Immature natural killer cell (primary cell): ENCODE results near the gene XIRP2. TPM values are rescaled to one million over a fixed set of nuclear protein-coding genes. Genes with fewer than 3 reads are reported as not detected.

Source experiments
- DNase-seq, 3 donors: peaks; one replicate each; pipeline ENCODE4 v3.0.0; 2022; ENCODE audit warnings: mixed read lengths in 1 of 3
- H3K27ac Mint-ChIP-seq, 6 donors: one replicate each; pipeline ENCODE4 v1.8.0; 2020; ENCODE audit warnings: mixed read lengths in 6 of 6, mild to moderate bottlenecking in 5 of 6, inconsistent platforms in 4 of 6, moderate library complexity in 3 of 6
- H3K27me3 Mint-ChIP-seq, 3 donors: one replicate each; pipeline ENCODE4 v1.8.0; 2020 to 2021; ENCODE audit warnings: low read depth in 3 of 3, mild to moderate bottlenecking in 3 of 3, mixed read lengths in 3 of 3, moderate library complexity in 3 of 3, inconsistent platforms in 1 of 3
- H3K36me3 Mint-ChIP-seq, 3 donors: one replicate each; pipeline ENCODE4 v1.8.0; 2020; ENCODE audit warnings: mixed read lengths in 3 of 3, inconsistent platforms in 2 of 3, mild to moderate bottlenecking in 2 of 3
- H3K4me1 Mint-ChIP-seq, 2 donors: one replicate each; pipeline ENCODE4 v1.8.0; 2020; ENCODE audit warnings: inconsistent platforms in 2 of 2, mild to moderate bottlenecking in 2 of 2, mixed read lengths in 2 of 2, moderate library complexity in 1 of 2
- H3K4me3 Mint-ChIP-seq, 5 donors: one replicate each; pipeline ENCODE4 v1.8.0; 2020; ENCODE audit warnings: mild to moderate bottlenecking in 5 of 5, mixed read lengths in 5 of 5, inconsistent platforms in 3 of 5, moderate library complexity in 3 of 5
- H3K9me3 Mint-ChIP-seq, 6 donors: one replicate each; pipeline ENCODE4 v1.8.0; 2020; ENCODE audit warnings: mild to moderate bottlenecking in 6 of 6, mixed read lengths in 6 of 6, inconsistent platforms in 4 of 6, moderate library complexity in 3 of 6
- polyA plus RNA-seq, 3 donors: library from polyadenylated mRNA; unstranded; fragments of 300-500 nt; fragmentation: Illumina TruSeq; gene quantifications; one replicate each; pipeline ENCODE4 v1.2.3, GENCODE V29; 2021

Gene XIRP2
- polyA plus RNA-seq, 3 donors from 2014 or later: 0.08 TPM; not detected in 2

DNA sequence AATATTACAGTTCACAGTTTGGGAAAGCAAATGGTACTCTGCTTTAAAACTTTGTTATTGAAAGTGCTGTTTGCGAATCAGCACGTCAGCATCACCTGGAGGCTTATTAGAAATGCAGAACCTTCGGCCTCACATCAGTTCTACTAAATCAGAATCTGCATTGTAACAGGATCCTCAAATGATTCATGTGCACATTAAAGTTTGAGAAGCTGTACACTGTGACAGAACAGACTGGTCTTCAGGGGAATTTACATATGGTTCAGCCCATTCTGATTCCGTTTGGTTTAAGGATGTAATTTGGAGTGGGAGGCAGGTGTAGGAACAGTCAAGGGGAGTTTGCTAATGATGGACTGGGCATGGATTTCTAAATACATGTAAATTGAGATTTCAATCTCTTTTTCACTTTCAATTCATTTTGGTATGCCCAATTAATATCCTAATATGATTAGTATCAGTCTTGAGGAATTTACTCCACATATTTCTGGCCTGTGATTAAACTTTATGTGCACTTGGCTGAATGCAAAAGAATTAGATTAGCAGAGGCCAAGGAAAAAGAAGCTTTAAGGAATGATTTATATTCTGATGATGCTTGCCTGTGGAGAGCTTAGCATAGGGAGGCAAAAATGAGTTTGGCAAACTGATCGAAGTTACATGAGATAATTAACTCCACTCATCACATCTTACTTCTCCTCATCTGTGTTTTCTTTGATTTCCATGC lies 248.8 kb downstream of the XIRP2 start:
- no peak for DNase-seq
- Mint-ChIP-seq H3K36me3 (peaks cover 0 to 4% (median 0%) of the 10 kb centered on the region in 3 donors), H3K9me3 (peaks cover 1 to 11% (median 4%) of the 10 kb centered on the region in 6 donors), H3K27me3 (peaks cover 0 to 2% (median 0%) of the 10 kb centered on the region in 3 donors), H3K4me1 (no peaks in the 10 kb centered on the region), H3K27ac (no peak overlapping the region), H3K4me3 (no peak overlapping the region)

DNA sequence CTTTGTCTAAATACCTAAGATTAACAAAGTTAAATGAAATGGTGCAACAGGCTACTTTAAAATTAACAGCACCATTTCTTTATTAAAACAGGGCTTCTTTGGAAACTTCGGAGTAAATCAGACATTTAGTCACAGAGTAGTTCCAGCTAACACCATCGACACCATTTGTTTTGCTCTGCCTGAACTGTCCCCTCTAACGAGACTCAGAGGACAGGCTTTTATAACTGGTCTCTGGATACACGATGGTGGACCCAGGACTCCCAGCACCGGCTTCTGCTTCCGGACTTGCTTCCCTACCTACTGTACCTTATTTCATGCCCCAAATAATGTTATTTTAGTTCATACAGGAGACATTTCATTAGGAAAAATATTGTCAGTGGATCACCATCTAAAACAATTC lies 252.1 kb downstream of the XIRP2 start:
- no peak overlapping the region for H3K4me3 Mint-ChIP-seq
- H3K27me3 Mint-ChIP-seq: peaks cover 0 to 3% (median 2%) of the 10 kb centered on the region in 3 donors
- no peak overlapping the region for H3K27ac Mint-ChIP-seq
- no peaks in the 10 kb centered on the region for H3K4me1 Mint-ChIP-seq
- peaks cover 2 to 11% (median 3%) of the 10 kb centered on the region in 6 donors for H3K9me3 Mint-ChIP-seq
- peaks cover 0 to 4% (median 0%) of the 10 kb centered on the region in 3 donors for H3K36me3 Mint-ChIP-seq
- DNase-seq: no peak

DNA sequence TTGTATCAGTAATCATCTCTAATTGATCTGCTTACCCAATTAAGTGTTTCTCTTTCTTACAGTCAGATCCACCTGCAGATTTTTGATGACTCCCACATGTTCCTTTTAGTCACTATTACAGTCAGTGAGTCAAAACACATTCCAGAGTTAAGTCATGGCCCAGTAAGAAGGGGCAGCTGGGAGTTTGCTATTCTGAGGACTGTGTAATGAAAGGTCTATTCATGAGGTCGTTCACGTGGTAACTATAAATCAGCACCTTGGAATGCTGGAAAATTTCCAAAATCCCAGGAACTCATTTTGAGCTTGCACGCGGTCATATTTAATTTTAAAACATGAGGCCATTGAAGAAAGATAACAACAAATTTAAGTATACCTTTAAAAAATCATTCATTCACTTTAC lies 252.5 kb downstream of the XIRP2 start:
- Mint-ChIP-seq H3K27me3 (peaks cover 0 to 3% (median 2%) of the 10 kb centered on the region in 3 donors), H3K4me3 (no peak overlapping the region), H3K36me3 (peaks cover 0 to 4% (median 0%) of the 10 kb centered on the region in 3 donors), H3K9me3 (peaks cover 1 to 11% (median 5%) of the 10 kb centered on the region in 6 donors), H3K27ac (no peak overlapping the region), H3K4me1 (no peaks in the 10 kb centered on the region)
- DNase-seq: no peak

DNA sequence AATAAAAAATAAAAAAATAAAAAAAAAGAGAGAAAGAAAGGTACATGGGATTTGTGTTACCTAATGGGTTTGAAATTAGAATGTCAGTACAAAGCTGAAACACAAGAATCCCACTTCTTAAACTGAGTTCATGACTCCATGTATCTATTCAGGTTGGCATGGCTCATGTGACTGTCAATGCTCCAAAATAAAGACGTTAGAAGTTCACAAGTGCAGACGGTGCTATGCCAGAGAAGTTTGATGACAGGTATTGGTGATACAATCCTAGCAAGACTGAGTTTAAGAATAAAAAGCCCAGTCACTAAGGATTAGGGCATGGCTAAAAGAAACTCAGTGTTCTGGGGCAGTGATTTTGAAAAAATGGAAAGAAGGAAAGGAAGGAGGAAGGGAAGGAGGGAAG lies 254.3 kb downstream of the XIRP2 start:
- Mint-ChIP-seq H3K4me3 (no peak overlapping the region), H3K27me3 (peaks cover 0 to 3% (median 0%) of the 10 kb centered on the region in 3 donors), H3K27ac (no peak overlapping the region), H3K4me1 (no peaks in the 10 kb centered on the region), H3K9me3 (peaks cover 0 to 11% (median 5%) of the 10 kb centered on the region in 6 donors), H3K36me3 (peaks cover 0 to 4% (median 0%) of the 10 kb centered on the region in 3 donors)
- DNase-seq: no peak

DNA sequence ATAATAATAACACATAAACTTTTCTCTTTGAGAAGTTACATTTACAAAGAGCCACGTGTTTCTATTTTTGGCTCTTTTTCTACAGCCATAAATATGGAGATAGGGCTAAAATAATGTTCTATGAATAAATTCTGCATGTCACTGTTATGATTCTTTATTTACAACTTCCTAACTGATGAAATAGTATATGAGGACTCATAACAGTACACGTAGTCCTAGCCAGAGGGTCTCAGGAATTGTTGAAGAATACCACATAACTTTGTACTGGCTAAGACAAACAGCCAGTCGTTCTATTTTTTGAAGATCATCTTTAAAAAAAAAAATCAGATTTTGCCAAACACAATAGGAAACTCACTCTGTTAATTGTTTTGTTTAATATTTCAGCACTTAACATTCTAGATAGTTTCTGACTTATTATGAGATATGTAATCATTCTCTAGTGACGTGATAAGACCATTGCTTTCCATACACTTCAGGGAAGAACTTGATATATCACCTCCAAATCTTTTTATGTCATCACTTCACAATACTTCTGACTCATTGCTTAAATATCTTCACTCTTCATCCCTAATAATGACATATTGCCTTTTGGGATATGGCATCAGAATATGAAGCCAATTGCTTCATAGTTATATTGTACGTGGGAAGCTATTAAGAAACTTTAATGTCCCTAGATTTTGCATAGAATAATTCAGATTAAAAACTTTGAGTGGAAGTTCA lies 256.1 kb downstream of the XIRP2 start:
- peaks cover 0 to 3% (median 0%) of the 10 kb centered on the region in 3 donors for H3K27me3 Mint-ChIP-seq
- no peak overlapping the region for H3K27ac Mint-ChIP-seq
- H3K4me1 Mint-ChIP-seq: no peaks in the 10 kb centered on the region

DNA sequence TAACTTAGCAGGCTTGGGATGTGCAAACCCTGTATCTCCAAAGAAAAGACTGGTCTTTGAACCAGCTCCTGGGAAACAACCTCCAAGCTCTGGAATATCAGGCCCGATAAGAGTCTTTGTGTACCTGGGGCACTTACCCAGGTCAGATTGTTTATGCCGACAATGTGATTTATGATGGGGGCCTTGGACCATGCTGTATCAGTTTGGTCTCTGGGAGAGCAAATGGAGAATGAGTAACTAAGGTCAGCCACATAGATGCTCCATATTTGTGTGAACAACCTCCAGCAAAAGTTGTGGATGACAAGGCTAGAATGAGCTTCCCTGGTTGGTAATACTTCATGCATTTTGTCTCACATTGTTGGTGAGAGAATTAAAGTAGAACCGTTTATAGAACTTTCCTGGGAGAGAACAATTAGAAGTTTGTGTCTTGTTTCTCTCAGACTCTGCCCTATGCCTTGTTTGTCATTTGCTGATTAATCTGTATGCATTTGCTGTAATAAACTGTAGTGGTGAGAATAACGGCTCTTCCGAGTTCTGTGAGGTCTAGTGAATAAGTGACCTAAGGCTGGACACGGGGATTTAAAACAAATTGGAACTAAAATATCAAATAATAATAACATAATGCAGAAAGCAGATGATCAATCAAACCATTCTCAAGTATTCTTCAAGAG lies 259.1 kb downstream of the XIRP2 start:
- no peaks in the 10 kb centered on the region for H3K4me1 Mint-ChIP-seq
- H3K36me3 Mint-ChIP-seq: no peaks in the 10 kb centered on the region
- H3K27me3 Mint-ChIP-seq: peaks cover 0 to 3% (median 0%) of the 10 kb centered on the region in 3 donors
- no peak overlapping the region for H3K27ac Mint-ChIP-seq
- no peak for DNase-seq
- no peak overlapping the region for H3K4me3 Mint-ChIP-seq
- H3K9me3 Mint-ChIP-seq: peaks cover 0 to 5% (median 2%) of the 10 kb centered on the region in 6 donors

More for the DNA sequence above, 256.1 kb downstream of the XIRP2 start:
- no peak for DNase-seq
- Mint-ChIP-seq H3K4me3 (no peak overlapping the region), H3K9me3 (peaks cover 0 to 11% (median 5%) of the 10 kb centered on the region in 6 donors), H3K36me3 (peaks cover 0 to 4% (median 0%) of the 10 kb centered on the region in 3 donors)

DNA sequence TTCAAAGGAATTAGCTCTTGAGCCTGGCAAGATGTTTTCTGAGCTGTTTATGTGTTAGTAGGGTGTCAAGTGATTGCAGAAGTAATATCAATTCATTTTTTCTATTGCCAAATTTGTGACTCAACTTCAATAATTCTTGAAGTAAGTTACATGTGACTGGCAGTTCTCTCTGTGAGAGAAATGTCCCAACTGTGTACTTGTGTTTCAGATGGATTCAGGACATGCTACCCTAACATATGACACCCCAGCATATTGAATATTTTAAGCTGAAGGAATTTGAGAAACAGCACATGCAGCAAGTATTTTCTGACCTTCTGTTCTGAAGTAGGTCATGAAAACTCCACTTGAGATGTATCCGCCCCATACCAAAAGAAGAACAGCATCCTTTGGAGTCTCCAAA lies 263.6 kb downstream of the XIRP2 start:
- H3K36me3 Mint-ChIP-seq: no peaks in the 10 kb centered on the region
- no peaks in the 10 kb centered on the region for H3K4me1 Mint-ChIP-seq
- H3K4me3 Mint-ChIP-seq: no peak overlapping the region
- peaks cover 0 to 4% (median 0%) of the 10 kb centered on the region in 6 donors for H3K9me3 Mint-ChIP-seq
- no peak overlapping the region for H3K27ac Mint-ChIP-seq
- no peaks in the 10 kb centered on the region for H3K27me3 Mint-ChIP-seq
- DNase-seq: no peak

DNA sequence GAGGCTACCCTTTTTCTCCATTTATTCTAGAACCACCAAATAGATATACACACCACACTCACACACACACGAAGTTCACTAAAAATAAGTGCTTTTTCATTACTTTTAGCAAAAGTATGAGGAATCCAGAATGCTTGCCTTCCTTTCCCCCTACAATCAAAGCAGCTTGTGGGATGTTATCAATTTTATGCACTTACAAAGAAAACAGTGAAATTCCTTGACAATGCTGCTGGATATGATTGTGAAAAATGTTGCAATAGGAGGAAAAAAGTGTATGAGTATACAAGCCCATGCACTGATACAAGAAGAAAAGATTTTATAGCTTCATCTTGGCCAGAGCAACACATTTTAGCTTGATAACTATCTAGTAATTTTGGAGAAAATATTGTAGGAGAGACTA lies 269.2 kb downstream of the XIRP2 start:
- Mint-ChIP-seq H3K27me3 (peaks cover 0 to 1% (median 0%) of the 10 kb centered on the region in 3 donors), H3K4me3 (no peak overlapping the region), H3K4me1 (no peaks in the 10 kb centered on the region), H3K36me3 (peaks cover 0 to 4% (median 0%) of the 10 kb centered on the region in 3 donors), H3K27ac (no peak overlapping the region), H3K9me3 (peaks cover under 1 to 18% (median 7%) of the 10 kb centered on the region in 6 donors)
- DNase-seq: no peak

DNA sequence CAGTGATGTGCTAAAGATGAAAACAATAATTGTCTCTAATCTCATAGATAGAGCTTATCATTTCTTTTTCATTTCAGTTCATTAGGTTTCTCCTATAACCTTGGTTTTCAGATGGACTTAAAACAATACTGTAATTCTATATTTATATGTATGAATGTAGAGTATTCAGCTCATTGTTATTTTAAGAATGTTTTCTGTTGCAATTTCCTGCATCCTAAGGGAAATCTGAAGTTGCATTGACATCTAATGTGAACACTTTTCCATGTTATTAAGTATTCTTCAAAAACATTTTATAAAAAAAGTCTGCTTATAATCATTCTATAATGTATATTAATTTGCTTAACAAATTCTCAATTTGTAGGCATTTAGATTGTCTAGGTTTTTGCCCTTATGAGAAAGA lies 288.9 kb downstream of the XIRP2 start:
- no peak for DNase-seq
- Mint-ChIP-seq H3K27ac (no peak overlapping the region), H3K9me3 (peaks cover 9 to 45% (median 24%) of the 10 kb centered on the region in 6 donors), H3K4me1 (no peaks in the 10 kb centered on the region), H3K36me3 (no peaks in the 10 kb centered on the region), H3K27me3 (peaks cover 0 to 2% (median 0%) of the 10 kb centered on the region in 3 donors), H3K4me3 (no peak overlapping the region)

DNA sequence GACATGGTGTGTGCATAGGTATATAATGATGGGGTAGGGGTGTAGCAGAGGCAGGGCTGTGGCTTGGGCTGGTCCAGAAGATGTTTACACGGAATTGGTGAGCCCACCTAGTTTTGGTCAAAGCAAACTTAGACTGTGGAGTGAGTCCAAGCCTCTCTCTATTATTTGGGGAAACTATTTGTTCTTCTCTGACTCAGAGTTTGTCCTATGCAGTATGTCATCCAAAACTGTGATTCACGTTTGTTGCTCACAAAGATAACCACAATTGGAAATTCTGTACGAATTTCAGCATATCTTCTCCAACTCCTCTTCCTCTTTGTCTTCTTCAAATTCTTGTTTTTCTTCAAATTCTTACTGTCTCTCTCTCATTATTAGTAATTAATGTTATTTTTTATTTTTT lies 292.9 kb downstream of the XIRP2 start:
- DNase-seq: no peak
- H3K4me1 Mint-ChIP-seq: no peaks in the 10 kb centered on the region
- H3K27me3 Mint-ChIP-seq: no peaks in the 10 kb centered on the region
- H3K36me3 Mint-ChIP-seq: no peaks in the 10 kb centered on the region
- H3K4me3 Mint-ChIP-seq: no peak overlapping the region
- no peak overlapping the region for H3K27ac Mint-ChIP-seq
- peaks cover 5 to 20% (median 14%) of the 10 kb centered on the region in 6 donors for H3K9me3 Mint-ChIP-seq

DNA sequence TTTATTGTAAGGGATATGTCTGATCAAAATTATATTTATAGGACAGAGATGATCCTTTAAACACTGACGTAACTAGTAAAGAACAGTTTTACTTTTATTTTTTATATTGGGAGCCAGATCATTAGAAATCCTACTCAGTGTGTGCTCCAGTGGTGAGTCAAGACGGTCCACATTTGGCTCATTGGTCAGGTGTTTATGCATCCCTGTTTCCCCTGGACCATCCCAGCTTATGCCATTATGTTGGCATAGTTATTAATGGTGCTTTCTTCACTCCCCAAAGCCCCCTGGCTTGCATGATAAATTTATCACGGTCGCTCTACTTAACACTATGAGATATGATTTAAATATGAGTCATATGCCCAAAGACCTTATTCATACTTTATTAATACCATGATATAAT lies 293.4 kb downstream of the XIRP2 start:
- no peak for DNase-seq
- H3K27ac Mint-ChIP-seq: no peak overlapping the region
- no peaks in the 10 kb centered on the region for H3K36me3 Mint-ChIP-seq
- no peaks in the 10 kb centered on the region for H3K4me1 Mint-ChIP-seq
- no peak overlapping the region for H3K4me3 Mint-ChIP-seq
- H3K9me3 Mint-ChIP-seq: peaks cover 3 to 15% (median 10%) of the 10 kb centered on the region in 6 donors
- H3K27me3 Mint-ChIP-seq: no peaks in the 10 kb centered on the region

DNA sequence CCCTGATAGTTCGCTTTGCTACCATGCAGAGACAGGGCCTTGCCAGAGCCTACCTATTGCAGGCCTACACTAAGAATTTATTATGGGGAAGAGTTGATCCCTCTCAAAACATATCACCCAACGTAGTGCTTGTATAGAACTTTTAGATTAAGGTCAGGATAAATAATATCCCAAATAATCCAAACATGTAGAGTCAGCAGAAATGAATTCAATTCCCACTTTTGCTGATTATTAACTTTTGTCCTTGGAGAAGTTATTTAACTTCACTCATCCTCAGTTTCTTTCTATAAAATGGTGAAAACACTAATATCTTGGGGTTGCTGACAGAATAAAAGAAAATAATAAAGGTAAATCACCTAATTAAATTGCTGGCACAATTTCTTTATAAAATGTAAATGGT lies 294.1 kb downstream of the XIRP2 start:
- no peaks in the 10 kb centered on the region for H3K36me3 Mint-ChIP-seq
- H3K27me3 Mint-ChIP-seq: no peaks in the 10 kb centered on the region
- peaks cover 2 to 13% (median 9%) of the 10 kb centered on the region in 6 donors for H3K9me3 Mint-ChIP-seq
- no peak for DNase-seq
- H3K27ac Mint-ChIP-seq: no peak overlapping the region
- no peak overlapping the region for H3K4me3 Mint-ChIP-seq
- H3K4me1 Mint-ChIP-seq: no peaks in the 10 kb centered on the region

DNA sequence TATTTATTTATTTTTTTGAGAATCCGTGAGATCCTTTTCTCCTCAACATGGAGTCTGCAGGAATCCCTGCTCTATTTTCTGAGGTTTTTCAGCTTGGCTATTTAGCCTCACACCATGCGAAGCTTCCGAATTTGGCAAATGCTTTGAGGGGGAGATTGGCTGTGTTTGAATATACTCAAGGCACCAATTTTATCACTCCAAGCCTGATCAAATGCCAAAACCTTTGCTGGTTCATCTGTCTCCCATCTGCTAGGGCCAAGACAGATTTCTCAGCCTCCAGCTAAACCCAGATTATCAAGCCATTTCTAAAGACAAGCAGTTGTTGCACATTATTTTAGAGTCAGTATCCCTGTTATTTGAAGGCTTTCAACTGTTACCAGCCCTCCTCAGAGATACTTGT lies 295.7 kb downstream of the XIRP2 start:
- no peaks in the 10 kb centered on the region for H3K36me3 Mint-ChIP-seq
- no peaks in the 10 kb centered on the region for H3K4me1 Mint-ChIP-seq
- H3K27me3 Mint-ChIP-seq: no peaks in the 10 kb centered on the region
- no peak overlapping the region for H3K4me3 Mint-ChIP-seq
- H3K9me3 Mint-ChIP-seq: peaks cover 2 to 13% (median 9%) of the 10 kb centered on the region in 6 donors
- no peak overlapping the region for H3K27ac Mint-ChIP-seq
- DNase-seq: no peak

DNA sequence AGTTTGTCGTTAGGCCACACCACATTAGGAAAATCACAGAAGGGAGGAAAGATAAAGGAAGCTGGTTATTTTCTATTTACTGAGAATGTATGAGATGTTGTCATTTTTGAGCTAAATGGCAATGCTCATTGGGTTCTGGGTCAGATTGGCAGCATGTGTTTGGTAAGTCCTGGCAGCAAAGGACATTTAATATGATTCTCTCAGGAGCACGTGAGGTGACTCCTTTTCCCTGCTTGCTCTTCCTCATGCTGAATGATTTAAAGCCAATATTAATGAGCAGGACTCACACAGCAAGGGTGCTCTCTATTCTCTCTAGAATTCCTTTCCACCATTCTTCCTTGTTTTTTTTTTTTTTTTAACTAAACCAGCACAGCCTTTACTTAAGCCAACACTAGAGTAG lies 298.2 kb downstream of the XIRP2 start:
- Mint-ChIP-seq H3K4me1 (no peaks in the 10 kb centered on the region), H3K36me3 (no peaks in the 10 kb centered on the region), H3K9me3 (peaks cover 0 to 6% (median under 1%) of the 10 kb centered on the region in 6 donors), H3K4me3 (no peak overlapping the region), H3K27ac (no peak overlapping the region), H3K27me3 (no peaks in the 10 kb centered on the region)
- DNase-seq: no peak
